ENCODE measurements around the gene GRWD1. TPM values are rescaled to one million over a fixed set of nuclear protein-coding genes. Genes with fewer than 3 reads are reported as not detected.

Gene GRWD1
- total RNA-seq, 2 donors from 2014 or later, result 32.8 to 46.3 TPM

GRCh38 chr19:48446579-48446978 is 796 bp downstream of the GRWD1 start:
- no peaks in the 10 kb centered on the region for H3K9me3 Mint-ChIP-seq
- DNase-seq (ENCODE audit: low spot score in 2 of 2) (no peak), ATAC-seq (no peak)
- H3K36me3 Mint-ChIP-seq, result peaks cover 23 to 37% of the 10 kb centered on the region in 2 donors
- peak overlapping the region; percentile 90 to 93 for H3K27ac Mint-ChIP-seq

GRCh38 chr19:48448563-48448962 is 2.8 kb downstream of the GRWD1 start:
- Mint-ChIP-seq H3K27ac (peak overlapping the region; percentile 1 to 84), H3K9me3 (no peaks in the 10 kb centered on the region), H3K36me3 (peaks cover 23 to 30% of the 10 kb centered on the region in 2 donors)
- no peak for DNase-seq (ENCODE audit: low spot score in 2 of 2)
- ATAC-seq, result no peak

- Mint-ChIP-seq H3K36me3 (peaks cover 23% of the 10 kb centered on the region in 2 donors), H3K27ac (no peak overlapping the region)
These were observed 4.7 kb downstream of the GRWD1 start for GRCh38 chr19:48450441-48450840.

GRCh38 chr19:48450863-48451262 is 5.1 kb downstream of the GRWD1 start:
- ATAC-seq (no peak), DNase-seq (ENCODE audit: low spot score in 2 of 2) (no peak)
- Mint-ChIP-seq H3K9me3 (no peaks in the 10 kb centered on the region), H3K27ac (no peak overlapping the region), H3K36me3 (peaks cover 19 to 23% of the 10 kb centered on the region in 2 donors)

More at GRCh38 chr19:48450441-48450840, 4.7 kb downstream of the GRWD1 start:
- no peak for DNase-seq (ENCODE audit: low spot score in 2 of 2)
- no peaks in the 10 kb centered on the region for H3K9me3 Mint-ChIP-seq
- ATAC-seq, result no peak

- peaks cover 11 to 23% of the 10 kb centered on the region in 2 donors for H3K36me3 Mint-ChIP-seq
- no peak for ATAC-seq
- no peak for DNase-seq (ENCODE audit: low spot score in 2 of 2)
- H3K27ac Mint-ChIP-seq, result peak overlapping the region in 1 of 2 donors; percentile 79
- H3K9me3 Mint-ChIP-seq, result no peaks in the 10 kb centered on the region
These were observed 5.8 kb downstream of the GRWD1 start for GRCh38 chr19:48451624-48452023.

- peak overlapping the region in 1 of 2 donors; percentile 79 for H3K27ac Mint-ChIP-seq
- ATAC-seq (no peak), DNase-seq (ENCODE audit: low spot score in 2 of 2) (no peak)
- no peaks in the 10 kb centered on the region for H3K9me3 Mint-ChIP-seq
- peaks cover 11 to 21% of the 10 kb centered on the region in 2 donors for H3K36me3 Mint-ChIP-seq
These were observed 6.8 kb downstream of the GRWD1 start for GRCh38 chr19:48452289-48453190.

- Mint-ChIP-seq H3K27ac (peak overlapping the region; percentile 60 to 73), H3K36me3 (peaks cover 0 to 4% of the 10 kb centered on the region in 2 donors), H3K9me3 (no peaks in the 10 kb centered on the region)
- ATAC-seq (no peak), DNase-seq (ENCODE audit: low spot score in 2 of 2) (no peak)
These were observed 8.5 kb downstream of the GRWD1 start for GRCh38 chr19:48454150-48454730.

- H3K27ac Mint-ChIP-seq, result peak within 1 kb of the TSS; percentile 60 to 73
- H3K9me3 Mint-ChIP-seq, result no peaks in the 10 kb centered on the region
- H3K36me3 Mint-ChIP-seq, result no peaks in the 10 kb centered on the region
- DNase-seq (ENCODE audit: low spot score in 2 of 2) (no peak), ATAC-seq (peak in 1 of 2 donors; percentile 9)
These were observed 9.6 kb downstream of the GRWD1 start, which contains the start of gene KCNJ14 for GRCh38 chr19:48455171-48455907. Gene KCNJ14 (plus strand): TSS chr19:48455574. CDS start chr19:48461725, 6,151 bp downstream.

GRCh38 chr19:48455908-48456562 is 10.3 kb downstream of the GRWD1 start:
- no peak overlapping the region for H3K27ac Mint-ChIP-seq
- ATAC-seq, result peak in 1 of 2 donors; percentile 13

GRCh38 chr19:48456864-48457263 is 11.1 kb downstream of the GRWD1 start:
- peak overlapping the region; percentile 63 to 77 for H3K27ac Mint-ChIP-seq
- ATAC-seq (no peak), DNase-seq (ENCODE audit: low spot score in 2 of 2) (no peak)
- H3K9me3 Mint-ChIP-seq, result no peaks in the 10 kb centered on the region
- H3K36me3 Mint-ChIP-seq, result no peaks in the 10 kb centered on the region

More at GRCh38 chr19:48455908-48456562, 10.3 kb downstream of the GRWD1 start:
- DNase-seq (ENCODE audit: low spot score in 2 of 2), result no peak
- no peaks in the 10 kb centered on the region for H3K36me3 Mint-ChIP-seq
- H3K9me3 Mint-ChIP-seq, result no peaks in the 10 kb centered on the region

GRCh38 chr19:48458016-48458415 is 12.2 kb downstream of the GRWD1 start:
- no peak for ATAC-seq
- Mint-ChIP-seq H3K36me3 (peaks cover 0 to 6% of the 10 kb centered on the region in 2 donors), H3K27ac (no peak overlapping the region), H3K9me3 (no peaks in the 10 kb centered on the region)
- DNase-seq (ENCODE audit: low spot score in 2 of 2), result no peak

- no peak for ATAC-seq
- H3K36me3 Mint-ChIP-seq, result peaks cover 0 to 6% of the 10 kb centered on the region in 2 donors
- no peak overlapping the region for H3K27ac Mint-ChIP-seq
- no peak for DNase-seq (ENCODE audit: low spot score in 2 of 2)
- H3K9me3 Mint-ChIP-seq, result no peaks in the 10 kb centered on the region
These were observed 15.8 kb downstream of the GRWD1 start for GRCh38 chr19:48461651-48461981.

GRCh38 chr19:48461982-48462655 is 16.3 kb downstream of the GRWD1 start:
- ATAC-seq (no peak), DNase-seq (ENCODE audit: low spot score in 2 of 2) (no peak)
- peaks cover 0 to 6% of the 10 kb centered on the region in 2 donors for H3K36me3 Mint-ChIP-seq
- no peak overlapping the region for H3K27ac Mint-ChIP-seq
- no peaks in the 10 kb centered on the region for H3K9me3 Mint-ChIP-seq

GRCh38 chr19:48465215-48465614 is 19.4 kb downstream of the GRWD1 start:
- DNase-seq (ENCODE audit: low spot score in 2 of 2), result no peak
- ATAC-seq, result no peak
- Mint-ChIP-seq H3K27ac (no peak overlapping the region), H3K9me3 (no peaks in the 10 kb centered on the region), H3K36me3 (peaks cover 0 to 6% of the 10 kb centered on the region in 2 donors)

GRCh38 chr19:48466561-48467325 is 21.0 kb downstream of the GRWD1 start:
- peaks cover 0 to 6% of the 10 kb centered on the region in 2 donors for H3K36me3 Mint-ChIP-seq
- H3K9me3 Mint-ChIP-seq, result no peaks in the 10 kb centered on the region
- H3K27ac Mint-ChIP-seq, result no peak overlapping the region
- ATAC-seq, result no peak
- no peak for DNase-seq (ENCODE audit: low spot score in 2 of 2)

All from activated naive CD4-positive, alpha-beta T cell treated with anti-CD3 and anti-CD28 coated beads, Interleukin-2, amount 50 U/mL, for 72 hours (primary cell).